ENCODE results near the gene CCDC191. TPM values are rescaled to one million over a fixed set of nuclear protein-coding genes. Genes with fewer than 3 reads are reported as not detected.

The CCDC191 gene
- total and polyA plus RNA-seq, 2 of the 4 experiments (the other 2 are of a cell fraction), result 0.72 to 1.1 TPM

DNA sequence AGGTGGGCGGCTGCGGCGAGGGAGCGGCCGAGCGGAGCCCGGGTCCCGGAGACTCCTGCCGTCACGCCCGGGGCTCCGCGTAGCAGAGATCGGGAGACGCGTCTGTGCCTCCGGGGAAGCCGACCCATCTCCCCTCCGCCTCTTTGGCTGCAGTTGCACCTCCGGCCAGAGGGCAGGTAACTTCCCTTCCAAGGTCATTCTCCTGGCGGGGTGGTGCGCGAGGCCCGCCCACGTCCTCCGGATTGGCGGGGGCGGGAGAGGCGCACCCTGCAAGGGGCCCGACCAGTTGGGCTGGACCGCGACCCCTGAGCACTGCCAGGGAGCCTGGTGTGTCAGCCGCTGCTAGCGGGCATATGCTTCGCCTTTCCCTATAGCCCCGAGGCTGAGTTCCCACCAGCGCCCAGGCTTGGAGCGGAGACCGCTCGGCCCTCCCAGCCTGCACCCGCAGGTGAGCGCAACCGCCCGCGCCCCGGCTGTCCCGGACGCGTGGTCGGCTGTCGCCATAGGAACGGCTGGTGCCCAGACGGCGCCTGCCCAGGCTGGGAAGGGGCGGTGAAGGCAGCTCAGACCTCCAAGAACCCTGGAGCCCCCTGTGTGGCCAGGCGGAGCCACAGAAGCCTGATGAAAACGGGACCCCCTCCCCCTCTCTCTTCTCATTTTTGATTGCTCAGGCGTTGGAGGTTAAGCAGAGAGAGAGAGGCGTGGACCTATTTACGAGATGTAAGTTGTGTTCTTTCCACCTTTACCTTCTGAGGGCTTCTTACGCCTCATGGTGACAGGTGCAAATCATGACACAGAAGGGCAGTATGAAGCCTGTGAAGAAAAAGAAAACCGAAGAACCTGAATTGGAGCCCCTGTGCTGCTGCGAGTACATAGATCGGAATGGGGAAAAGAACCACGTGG, 108.1 kb downstream of the CCDC191 start:
- no peak overlapping the region for H2BK20ac ChIP-seq (ENCODE audit: low read depth, low read length)
- TF ChIP-seq MAZ (IDR thresholded peaks at IDR 0.05; ENCODE audit: borderline replicate concordance, low read depth, low read length) (no peak), RCOR1 (IDR thresholded peaks at IDR 0.05; ENCODE audit: insufficient replicate concordance, low read length) (no peak), CHD1 (IDR thresholded peaks at IDR 0.05; ENCODE audit: low read depth, low read length) (no peak), RAD21 (IDR thresholded peaks at IDR 0.05; ENCODE audit: low read length) (no peak), NFE2L2 (IDR thresholded peaks at IDR 0.05; ENCODE audit: low read depth, low read length) (no peak), MAFK (IDR thresholded peaks at IDR 0.05; ENCODE audit: low read depth, low read length) (no peak), BHLHE40 (IDR thresholded peaks at IDR 0.05; ENCODE audit: low read depth, low read length) (no peak)
- TF ChIP-seq, protein P1, sequence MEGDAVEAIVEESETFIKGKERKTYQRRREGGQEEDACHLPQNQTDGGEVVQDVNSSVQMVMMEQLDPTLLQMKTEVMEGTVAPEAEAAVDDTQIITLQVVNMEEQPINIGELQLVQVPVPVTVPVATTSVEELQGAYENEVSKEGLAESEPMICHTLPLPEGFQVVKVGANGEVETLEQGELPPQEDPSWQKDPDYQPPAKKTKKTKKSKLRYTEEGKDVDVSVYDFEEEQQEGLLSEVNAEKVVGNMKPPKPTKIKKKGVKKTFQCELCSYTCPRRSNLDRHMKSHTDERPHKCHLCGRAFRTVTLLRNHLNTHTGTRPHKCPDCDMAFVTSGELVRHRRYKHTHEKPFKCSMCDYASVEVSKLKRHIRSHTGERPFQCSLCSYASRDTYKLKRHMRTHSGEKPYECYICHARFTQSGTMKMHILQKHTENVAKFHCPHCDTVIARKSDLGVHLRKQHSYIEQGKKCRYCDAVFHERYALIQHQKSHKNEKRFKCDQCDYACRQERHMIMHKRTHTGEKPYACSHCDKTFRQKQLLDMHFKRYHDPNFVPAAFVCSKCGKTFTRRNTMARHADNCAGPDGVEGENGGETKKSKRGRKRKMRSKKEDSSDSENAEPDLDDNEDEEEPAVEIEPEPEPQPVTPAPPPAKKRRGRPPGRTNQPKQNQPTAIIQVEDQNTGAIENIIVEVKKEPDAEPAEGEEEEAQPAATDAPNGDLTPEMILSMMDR (conservative IDR thresholded peaks at IDR 0.05; ENCODE audit: low read depth, low read length), result no peak
- H3K4me3 ChIP-seq (ENCODE audit: insufficient read depth, low read depth, low read length), result peak overlapping the region; percentile 44
- DNase-seq, result no peak
- H2AK5ac ChIP-seq (ENCODE audit: low read depth, low read length), result no peak overlapping the region
- no peaks in the 10 kb centered on the region for H3K9me3 ChIP-seq (ENCODE audit: control insufficient read depth, insufficient read depth, low read length)
- POLR2A ChIA-PET (ENCODE audit: unreplicated experiment), result no interaction called here
- H3K18ac ChIP-seq (ENCODE audit: low read depth, low read length), result no peak overlapping the region
- WGBS, 2 experiments (ENCODE audit: extremely low coverage in 2 of 2, insufficient read length in 1 of 2), result 4% methylated on average over 22 of the region's 65 CpGs; no CpG with 5 or more reads in 1 of the 2 experiments
- H3K4me2 ChIP-seq (ENCODE audit: low read depth, low read length), result peak overlapping the region; percentile 78
- H2BK5ac ChIP-seq (ENCODE audit: low read depth, low read length, poor library complexity, severe bottlenecking), result no peak overlapping the region
- no peak overlapping the region for H2BK15ac ChIP-seq (ENCODE audit: low read depth, low read length)
- H3K79me1 ChIP-seq (ENCODE audit: low read depth in 1 of 2, low read length in 2 of 2), result no peaks in the 10 kb centered on the region
- H4K5ac ChIP-seq (ENCODE audit: low read depth, low read length), result no peak overlapping the region
- no peaks in the 10 kb centered on the region for H3K9me1 ChIP-seq (ENCODE audit: insufficient read depth, low read length)
- H3K36me3 ChIP-seq (ENCODE audit: control insufficient read depth, insufficient read depth, low read length), result no peaks in the 10 kb centered on the region
- dilution Hi-C loops (cut with HindIII; ENCODE audit: low sequenced_read_pairs, unreplicated experiment) (no loop called here), intact Hi-C loops (cut with micrococcal nuclease) (no loop called here), in situ Hi-C loops (cut with MboI; ENCODE audit: low sequenced_read_pairs) (no loop called here)
- no peak overlapping the region for H2BK120ac ChIP-seq (ENCODE audit: low read depth, low read length)
- no peak overlapping the region for H3K14ac ChIP-seq (replicated peaks; ENCODE audit: low read depth, low read length)
- no peak overlapping the region for H3K23ac ChIP-seq (ENCODE audit: low read depth, low read length)
- H3K56ac ChIP-seq (ENCODE audit: extremely low read depth, insufficient read depth, low read length), result no peak overlapping the region
- H3K4ac ChIP-seq (ENCODE audit: low read depth, low read length), result no peak overlapping the region
- no peak overlapping the region for H3K9ac ChIP-seq (ENCODE audit: low read depth, low read length)
- CTCF ChIA-PET, result no interaction called here
- no peak overlapping the region for H3K27ac ChIP-seq (ENCODE audit: insufficient read depth, low read length)
- H2AFZ ChIP-seq (replicated peaks; ENCODE audit: low read length, poor library complexity), result peak overlapping the region; percentile 90
- no peak overlapping the region for H4K8ac ChIP-seq (ENCODE audit: low read depth in 2 of 2, low read length in 2 of 2)
- H3K27me3 ChIP-seq (ENCODE audit: control insufficient read depth, insufficient read depth, low read length), result peaks cover 18% of the 10 kb centered on the region
- ATAC-seq (ENCODE audit: low read depth), result peak; percentile 44
- no peak overlapping the region for H4K91ac ChIP-seq (ENCODE audit: insufficient read depth, low read depth, low read length)
- no peaks in the 10 kb centered on the region; the same call in 1 of the 2 replicates for H3K4me1 ChIP-seq (ENCODE audit: control insufficient read depth, insufficient read depth, low read length)
- H4K20me1 ChIP-seq (ENCODE audit: insufficient read depth, low read length), result no peaks in the 10 kb centered on the region
- peak overlapping the region; percentile 76 for H2AK9ac ChIP-seq (replicated peaks; ENCODE audit: low read depth, low read length, poor library complexity)
- no TSS peak for BruUV-seq (replicated peaks)
